Activated T-cell treated with anti-CD3 and anti-CD28 coated beads for 4 hours (primary cell): ENCODE measurements around the gene SIK2.

Experiments used
- DNase-seq: peaks from one replicate; pipeline ENCODE4 v3.0.0-alpha.2; 2020

Gene SIK2

DNA sequence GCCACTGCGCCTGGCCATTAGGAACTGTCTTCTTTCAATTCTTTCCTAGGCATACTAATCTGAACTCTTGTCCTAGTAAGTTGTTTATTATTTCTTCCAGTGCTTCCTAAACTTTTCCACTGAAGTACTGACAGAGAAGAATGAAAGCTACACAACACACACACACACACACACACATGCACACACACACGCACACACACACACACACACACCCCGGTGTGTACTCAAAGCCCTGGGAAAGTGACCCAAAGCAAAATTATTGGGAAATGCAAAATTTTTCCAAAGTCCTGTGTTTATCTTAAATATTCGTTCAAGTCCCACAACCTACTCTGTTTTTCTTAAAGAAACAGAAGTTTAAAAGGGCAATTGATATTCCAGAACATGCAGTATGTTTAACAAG, 19.4 kb upstream of the SIK2 start:
- no peak for DNase-seq

DNA sequence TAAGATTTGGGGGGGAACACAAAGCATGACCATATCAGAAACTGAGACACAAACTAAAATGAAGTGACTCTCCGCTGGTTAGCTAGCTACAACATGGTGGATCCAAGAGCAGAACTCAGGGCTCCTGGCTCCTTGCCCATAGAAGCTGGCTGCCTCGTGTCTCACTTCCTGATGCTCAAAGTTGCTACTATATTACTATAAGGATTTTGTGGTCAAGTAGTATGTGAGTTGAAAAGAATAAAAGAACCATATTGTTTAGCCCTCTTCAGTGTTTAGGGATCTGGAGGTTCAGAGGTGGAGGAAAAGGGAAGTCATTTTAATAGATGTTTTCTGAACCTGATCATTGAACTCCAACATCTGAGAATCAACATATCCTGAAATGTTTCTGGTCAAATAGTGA, 16.9 kb upstream of the SIK2 start:
- DNase-seq, result no peak

- peak; percentile 37 for DNase-seq
These were observed 15.8 kb upstream of the SIK2 start for GRCh38 chr11:111586388-111586831.

DNA sequence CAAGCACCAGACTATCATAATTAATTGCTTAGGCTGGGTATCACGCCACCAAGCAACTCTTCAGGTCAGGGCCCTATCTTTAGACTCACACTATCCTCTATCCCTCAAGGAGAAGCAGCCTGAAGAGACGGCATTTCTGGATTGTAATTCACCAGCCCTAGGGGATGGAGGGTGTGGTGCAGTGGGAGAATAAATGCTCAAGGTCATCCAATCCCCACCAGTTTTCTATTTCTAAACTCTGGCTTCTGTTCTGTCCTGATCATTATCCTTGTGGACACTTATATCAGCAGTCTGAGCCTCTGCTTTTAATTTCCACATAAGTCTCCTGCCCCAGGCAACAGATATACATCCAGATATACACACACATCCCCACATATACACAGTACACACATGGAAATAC, 13.1 kb upstream of the SIK2 start:
- no peak for DNase-seq

DNA sequence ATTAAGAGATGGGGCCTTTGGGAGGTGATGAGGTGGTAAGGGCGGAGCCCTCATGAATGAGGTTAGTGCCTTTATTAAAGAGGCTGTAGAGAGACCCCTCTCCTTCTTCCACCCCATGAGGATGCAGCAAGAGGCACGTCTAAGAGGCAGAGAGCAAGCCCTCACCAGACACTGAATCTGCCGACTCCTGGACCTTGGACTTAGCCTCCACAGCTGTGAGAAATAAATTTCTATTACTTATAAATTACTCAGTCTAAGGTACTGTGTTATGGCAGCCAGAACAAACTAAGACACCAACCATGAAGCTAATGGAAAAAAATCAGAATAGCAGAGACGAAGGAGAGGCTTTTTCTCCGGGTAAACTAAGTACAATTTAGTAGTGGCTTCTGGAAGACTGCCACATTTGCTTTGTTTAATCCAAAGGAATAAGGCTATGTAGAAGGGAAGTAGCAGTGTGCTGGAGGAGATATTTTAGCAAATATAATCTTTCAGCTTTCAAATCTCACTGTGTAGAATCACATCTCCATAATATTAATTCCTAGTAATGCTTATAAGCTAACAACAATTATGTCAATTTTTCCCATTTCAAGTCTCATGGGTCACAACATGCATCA, 12.3 kb upstream of the SIK2 start:
- no peak for DNase-seq

GRCh38 chr11:111591187-111591960, 10.9 kb upstream of the SIK2 start:
- no peak for DNase-seq

GRCh38 chr11:111592491-111592890, 9.8 kb upstream of the SIK2 start:
- no peak for DNase-seq

DNA sequence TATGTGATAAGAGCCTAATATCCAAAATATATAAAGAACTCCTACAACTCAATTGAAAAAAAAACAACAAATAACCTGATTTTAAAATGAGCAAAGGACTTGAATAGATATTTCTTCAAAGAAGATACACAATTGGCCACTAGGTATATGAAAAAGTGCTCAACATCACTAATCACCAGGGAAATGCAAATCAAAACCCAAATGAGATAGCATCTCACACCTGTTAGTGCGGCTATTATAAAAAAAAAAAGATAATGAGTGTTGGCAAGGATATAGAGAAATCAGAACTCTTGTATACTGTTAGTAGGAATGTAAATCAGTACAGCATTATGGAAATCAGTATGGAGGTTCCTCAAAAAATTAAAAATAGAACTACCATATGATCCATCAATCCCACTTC, 5.9 kb upstream of the SIK2 start:
- no peak for DNase-seq

DNA sequence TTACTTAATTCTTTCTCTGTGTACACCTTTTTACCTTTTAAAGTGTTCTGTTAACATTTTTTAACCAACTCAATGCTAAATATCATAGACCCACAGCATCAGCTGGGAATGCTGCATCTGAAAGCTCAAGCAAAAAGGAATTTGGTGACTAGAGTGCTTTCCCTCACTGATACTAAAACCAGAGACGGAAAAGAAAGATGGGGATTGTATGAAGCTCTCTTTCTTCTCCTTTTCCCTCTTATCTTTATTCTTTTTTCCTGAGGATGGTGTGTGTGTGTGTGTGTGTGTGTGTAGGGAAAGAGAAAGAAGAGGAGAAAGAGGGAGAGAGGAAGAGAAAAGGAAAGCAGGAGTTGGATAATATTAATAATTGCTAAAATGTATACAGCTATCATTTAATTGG, 4.1 kb upstream of the SIK2 start:
- DNase-seq, result no peak

- DNase-seq, result no peak
These were observed 3.7 kb upstream of the SIK2 start for GRCh38 chr11:111598559-111598958.

DNA sequence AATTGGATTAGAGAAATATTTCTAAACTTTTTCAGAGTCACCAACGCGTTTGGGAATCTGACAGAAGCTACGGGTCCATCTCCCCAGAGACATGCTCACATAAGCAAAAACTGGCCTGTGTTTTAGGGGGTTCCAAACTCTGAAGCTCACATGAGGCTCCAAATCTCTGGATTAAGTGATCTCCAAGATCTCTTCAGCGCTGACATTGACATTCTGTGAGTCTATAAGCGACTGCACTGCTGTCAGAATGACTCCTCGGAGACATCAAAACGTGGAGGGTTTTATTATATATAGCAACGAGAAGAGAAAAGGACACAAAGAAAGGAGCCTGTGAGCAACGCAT, 642 bp upstream of the SIK2 start:
- DNase-seq, result no peak

- no peak for DNase-seq
These were observed 789 bp downstream of the SIK2 start for GRCh38 chr11:111602865-111603610.

GRCh38 chr11:111603611-111604130, 1.4 kb downstream of the SIK2 start:
- DNase-seq, result no peak

DNA sequence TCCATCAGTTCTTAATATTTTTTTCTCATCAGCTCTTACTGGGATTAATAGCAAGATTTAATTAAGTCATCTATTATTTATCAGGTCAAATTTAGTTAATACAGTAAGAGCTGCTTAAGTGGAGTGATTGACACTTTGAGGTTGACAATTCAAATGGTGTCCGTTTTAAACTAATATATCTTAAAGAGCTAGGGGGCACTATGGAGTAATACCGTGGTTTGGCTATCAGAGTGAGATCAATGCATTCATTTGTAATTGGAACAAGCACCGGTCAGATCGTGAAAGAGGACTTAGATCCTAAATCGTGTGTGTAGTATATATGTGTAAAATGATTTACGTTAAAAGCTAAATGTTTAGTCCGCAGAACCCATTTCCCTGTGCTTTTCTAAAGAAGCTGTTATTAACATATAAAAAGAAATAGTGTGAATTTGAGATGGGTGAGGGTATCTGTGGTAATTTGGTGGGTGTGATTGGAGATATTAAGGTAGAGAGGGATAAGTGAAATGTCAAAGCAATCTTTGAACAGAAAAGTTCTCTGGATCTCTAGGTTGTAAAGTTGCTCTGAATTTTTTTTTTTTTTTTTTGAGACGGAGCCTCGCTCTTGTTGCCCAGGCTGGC, 2.3 kb downstream of the SIK2 start:
- no peak for DNase-seq

DNA sequence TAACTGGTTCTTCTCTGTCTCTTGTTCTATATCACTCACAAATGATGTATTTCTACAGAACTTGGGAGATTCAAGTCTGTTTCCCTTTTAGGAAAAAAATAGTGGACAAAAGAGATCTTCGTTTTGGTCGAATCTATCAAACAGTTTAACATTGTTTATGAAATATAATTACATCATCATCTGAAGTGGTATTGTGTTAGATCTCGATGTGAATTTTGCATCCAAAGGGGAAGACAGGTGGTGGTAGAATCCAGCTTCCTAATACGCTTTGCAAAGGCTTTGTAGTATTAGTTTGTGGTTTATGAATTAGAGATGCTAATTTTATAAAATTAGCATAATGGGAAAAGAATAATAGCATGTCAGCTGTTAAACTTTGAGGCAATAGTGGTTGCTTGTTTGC, 3.4 kb downstream of the SIK2 start:
- no peak for DNase-seq

DNA sequence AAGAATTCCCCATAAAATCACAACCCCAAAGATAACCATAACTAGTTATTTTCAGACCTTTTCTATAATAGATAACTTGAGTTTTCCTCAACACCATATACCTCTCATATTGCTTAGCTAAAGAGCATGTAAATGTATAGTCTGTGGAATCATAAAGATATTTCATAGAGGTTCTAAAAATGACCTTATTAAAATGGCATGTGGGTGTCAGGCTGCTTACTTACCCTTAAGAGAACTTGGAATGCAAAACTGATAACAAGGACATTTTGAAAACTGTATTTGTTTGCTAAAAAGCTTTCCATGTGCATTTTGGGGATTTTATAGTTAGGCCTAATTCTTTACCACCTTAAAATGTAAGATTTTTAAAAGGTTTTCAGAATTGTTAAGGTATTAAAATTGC, 4.7 kb downstream of the SIK2 start:
- DNase-seq, result no peak

DNA sequence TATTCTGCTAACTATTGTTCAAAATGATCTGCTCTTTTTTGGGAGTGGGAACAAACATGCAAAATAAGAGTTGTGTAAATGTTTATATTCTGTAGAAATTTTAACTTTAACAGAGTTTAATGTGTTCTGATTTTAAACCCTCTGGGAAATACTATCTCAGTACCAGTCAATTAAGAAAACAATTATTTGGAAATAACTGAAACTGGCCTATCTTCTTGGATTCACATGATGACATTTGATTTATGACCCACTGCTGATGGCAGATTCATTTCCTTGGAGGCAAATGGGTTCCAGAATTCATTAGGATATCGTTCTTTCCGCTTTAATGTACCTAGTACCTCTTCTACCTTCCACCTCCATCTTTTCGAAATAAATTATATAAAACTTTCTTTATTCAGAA, 5.5 kb downstream of the SIK2 start:
- no peak for DNase-seq

DNA sequence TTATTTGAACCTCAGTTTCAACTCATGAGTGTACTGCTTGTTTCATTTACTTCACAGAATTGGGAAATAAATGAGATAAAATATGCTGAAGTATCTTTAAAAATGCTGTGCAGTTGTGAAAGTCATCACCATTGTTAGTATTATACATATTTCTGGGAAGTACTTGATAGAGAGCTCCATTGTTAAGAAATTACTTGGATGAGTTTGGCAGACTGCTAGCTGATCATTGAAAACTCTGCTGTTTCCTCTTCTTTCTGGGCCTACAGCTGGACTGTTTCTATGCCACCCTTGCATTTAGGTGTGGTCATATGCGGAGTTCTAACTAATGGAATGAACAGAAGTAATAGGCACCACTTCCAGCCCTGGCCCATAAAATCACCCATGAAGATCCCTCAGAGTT, 10.0 kb downstream of the SIK2 start:
- DNase-seq, result no peak

DNA sequence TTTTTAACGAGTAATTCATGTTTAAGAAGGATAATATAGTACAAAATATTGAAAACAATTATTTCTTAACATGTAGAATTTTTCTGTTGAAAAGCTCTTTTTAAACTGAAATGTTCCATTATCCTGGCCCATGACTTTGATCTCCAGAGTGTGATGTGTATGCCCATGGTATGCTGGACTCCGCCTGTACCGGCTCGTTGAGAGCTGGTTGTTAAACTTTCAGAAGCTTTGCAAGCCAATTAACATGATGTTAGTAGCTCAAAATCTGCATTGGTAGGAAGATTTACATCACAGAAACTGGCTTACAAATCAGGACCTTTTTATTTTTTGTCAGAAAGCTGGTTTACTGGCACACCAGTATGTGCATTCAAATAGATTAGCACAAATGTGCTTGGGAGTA, 15.0 kb downstream of the SIK2 start:
- no peak for DNase-seq

DNA sequence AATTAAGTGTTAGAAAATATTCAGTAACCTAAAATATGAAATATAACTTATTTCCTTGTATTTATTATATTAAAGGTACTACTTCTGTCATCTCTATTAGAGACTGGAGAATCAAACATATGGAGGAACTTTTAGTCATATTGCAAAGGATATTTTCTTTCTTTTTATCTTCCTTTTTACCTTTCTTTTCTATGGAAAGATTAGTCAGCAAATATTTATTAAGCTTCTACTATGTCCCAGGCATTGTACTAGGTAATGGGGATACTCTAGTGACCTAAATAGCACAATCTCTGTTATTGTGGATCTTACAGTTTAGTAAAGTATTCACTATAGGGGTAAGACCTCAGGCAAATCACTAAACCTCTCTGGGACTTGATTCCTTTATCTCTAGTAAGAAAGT, 18.3 kb downstream of the SIK2 start:
- no peak for DNase-seq

GRCh38 chr11:111623527-111624030, 21.3 kb downstream of the SIK2 start:
- no peak for DNase-seq

DNA sequence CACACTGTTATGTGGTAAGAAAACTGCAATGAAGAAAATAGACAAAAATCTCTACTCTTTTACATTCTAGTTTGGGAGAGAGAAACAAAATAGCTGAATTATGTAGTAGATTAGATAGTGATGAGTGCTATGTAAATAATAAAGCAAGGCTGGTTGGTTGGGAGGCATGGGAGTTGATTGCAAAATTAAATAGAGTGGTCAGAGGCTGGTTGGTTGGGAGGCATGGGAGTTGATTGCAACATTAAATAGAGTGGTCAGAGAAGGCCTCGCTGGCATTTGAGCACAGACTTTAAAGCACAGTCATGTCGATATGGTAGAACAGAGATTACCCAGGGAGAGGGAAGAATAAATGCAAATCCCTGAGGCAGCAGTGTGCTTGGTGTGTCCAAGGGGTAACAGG, 22.4 kb downstream of the SIK2 start:
- DNase-seq, result no peak

DNA sequence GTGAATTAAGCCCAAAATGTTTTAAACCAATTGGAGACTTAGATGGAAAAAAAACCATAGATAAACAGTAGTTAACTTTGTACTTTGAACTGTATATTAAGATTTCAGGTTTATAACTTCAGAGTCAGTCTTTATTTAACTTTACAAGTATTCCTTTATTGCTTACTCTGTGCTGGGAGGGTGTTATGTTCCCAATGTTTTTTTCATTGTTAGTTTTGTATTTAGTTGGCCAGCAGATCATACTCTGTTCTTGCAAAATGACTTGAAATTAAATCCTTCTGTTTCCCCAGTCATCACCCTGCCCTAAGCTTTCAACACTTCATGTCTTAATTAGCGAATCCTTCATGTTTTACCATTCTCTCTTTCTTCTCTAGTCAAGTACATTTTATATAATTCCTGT, 25.3 kb downstream of the SIK2 start:
- no peak for DNase-seq
